Neural cell (in vitro differentiated cells): Measurements from ENCODE around the gene AGBL1. TPM values are rescaled to one million over a fixed set of nuclear protein-coding genes. Genes with fewer than 3 reads are reported as not detected.

Source experiments
- H2AFZ ChIP-seq: fragments of 200-600, 300-800 bp; sonication (generic), shearing (Covaris generic); 2 replicates; pipeline ENCODE4 v1.6.0; 2014; ENCODE audit warnings: low read depth, mild to moderate bottlenecking, antibody characterized with exemption, low read length, moderate library complexity
- H3F3A ChIP-seq: fragments of 200-600 bp; shearing (Covaris generic); 2 replicates; pipeline ENCODE4 v1.6.1; 2016; ENCODE audit warnings: mild to moderate bottlenecking, moderate library complexity, mixed read lengths, antibody characterized with exemption, low read length; ENCODE audit not compliant: insufficient read depth, poor library complexity, severe bottlenecking
- H3K27ac ChIP-seq: fragments of 200-600, 300-800 bp; sonication (generic), shearing (Covaris generic); 2 replicates; pipeline ENCODE4 v1.5.1; 2014; ENCODE audit warnings: mild to moderate bottlenecking, low read length, moderate library complexity
- H3K27me3 ChIP-seq: fragments of 300-800, 200-600 bp; sonication (generic), shearing (Covaris generic); 2 replicates; pipeline ENCODE4 v1.6.0; 2014; ENCODE audit warnings: mild to moderate bottlenecking, low read depth, low read length, moderate library complexity; ENCODE audit not compliant: insufficient read depth
- H3K36me3 ChIP-seq: fragments of 300-800, 200-600 bp; sonication (generic), shearing (Covaris generic); 2 replicates; pipeline ENCODE4 v1.5.1; 2014; ENCODE audit warnings: mild to moderate bottlenecking, antibody characterized with exemption, low read length, moderate library complexity; ENCODE audit not compliant: insufficient read depth
- H3K4me2 ChIP-seq: fragments of 300-800, 200-600 bp; sonication (generic), shearing (Covaris generic); 2 replicates; pipeline ENCODE4 v1.6.0; 2014; ENCODE audit warnings: mild to moderate bottlenecking, low read length
- H3K4me3 ChIP-seq: fragments of 300-800, 200-600 bp; sonication (generic), shearing (Covaris generic); 2 replicates; pipeline ENCODE4 v1.5.1; 2014; ENCODE audit warnings: mild to moderate bottlenecking, low read length, moderate library complexity
- H3K79me2 ChIP-seq: fragments of 200-600 bp; shearing (Covaris generic); replicated peaks from 2 replicates; pipeline ENCODE4 v1.6.0; 2014; ENCODE audit warnings: mild to moderate bottlenecking, low read length, moderate library complexity; ENCODE audit not compliant: insufficient read depth
- H3K9ac ChIP-seq: fragments of 300-800, 200-600 bp; sonication (generic), shearing (Covaris generic); 2 replicates; pipeline ENCODE4 v1.6.1; 2016; ENCODE audit warnings: mild to moderate bottlenecking, low read length, mixed read lengths
- H3K9me2 ChIP-seq: fragments of 200-600 bp; shearing (Covaris generic); 2 replicates; pipeline ENCODE4 v1.6.1; 2016; ENCODE audit warnings: mild to moderate bottlenecking, low read length, mixed read lengths; ENCODE audit not compliant: insufficient read depth
- H3K9me3 ChIP-seq: fragments of 200-600, 300-800 bp; sonication (generic), shearing (Covaris generic); 2 replicates; pipeline ENCODE4 v1.6.1; 2016; ENCODE audit warnings: mild to moderate bottlenecking, mixed run types, low read length, moderate library complexity, mixed read lengths
- H4K20me1 ChIP-seq: fragments of 200-600 bp; shearing (Covaris generic); 2 replicates; pipeline ENCODE4 v1.6.1; 2016; ENCODE audit warnings: mild to moderate bottlenecking, mixed run types; ENCODE audit not compliant: insufficient read depth
- EP300 ChIP-seq: fragments of 450-650 bp; conservative IDR thresholded peaks from 2 replicates; pipeline ENCODE4 v1.6.1; 2014; ENCODE audit warnings: antibody characterized with exemption, mild to moderate bottlenecking, moderate library complexity; ENCODE audit not compliant: poor library complexity, severe bottlenecking
- EZH2 ChIP-seq: fragments of 200-600, 300-800 bp; shearing (Covaris generic), sonication (generic); IDR thresholded peaks from 2 replicates; pipeline ENCODE4 v1.6.1; 2014; ENCODE audit warnings: antibody characterized with exemption, low read length, borderline replicate concordance, mild to moderate bottlenecking; ENCODE audit not compliant: insufficient read depth, poor library complexity, severe bottlenecking
- MXI1 ChIP-seq: fragments of 450-650 bp; conservative IDR thresholded peaks from 2 replicates; pipeline ENCODE4 v1.6.1; 2014; ENCODE audit warnings: antibody characterized with exemption, mild to moderate bottlenecking; ENCODE audit not compliant: poor library complexity, severe bottlenecking
- POLR2AphosphoS5 ChIP-seq: IDR thresholded peaks from 2 replicates; pipeline ENCODE4 v1.6.1; 2012
- RAD21 ChIP-seq: fragments of 450-650 bp; conservative IDR thresholded peaks from 2 replicates; pipeline ENCODE4 v1.6.1; 2014; ENCODE audit warnings: antibody characterized with exemption, mild to moderate bottlenecking, moderate library complexity
- SMC3 ChIP-seq: fragments of 450-650 bp; conservative IDR thresholded peaks from 2 replicates; pipeline ENCODE4 v1.6.1; 2014; ENCODE audit warnings: antibody characterized with exemption, mild to moderate bottlenecking, moderate library complexity; ENCODE audit not compliant: poor library complexity
- TAF1 ChIP-seq: IDR thresholded peaks from 2 replicates; pipeline ENCODE4 v1.6.1; 2012; ENCODE audit warnings: low read depth
- polyA plus RNA-seq: library from polyadenylated mRNA; depleted of rRNA; stranded (reverse); fragments of >200 nt; gene quantifications from 2 replicates; pipeline ENCODE4 v1.2.3, GENCODE V29; 2014
- TF ChIP-seq, protein P1 (sequence below): IDR thresholded peaks from 2 replicates; pipeline ENCODE4 v1.6.1; 2012; ENCODE audit warnings: borderline replicate concordance
- TF ChIP-seq, protein P2 (sequence below): fragments of 450-650 bp; IDR thresholded peaks from 2 replicates; pipeline ENCODE4 v1.5.1; 2014; ENCODE audit warnings: antibody characterized with exemption, mild to moderate bottlenecking, moderate library complexity; ENCODE audit not compliant: poor library complexity, severe bottlenecking

Gene AGBL1
- polyA plus RNA-seq, 1 donor from 2014 or later, result 0.12 TPM

- peak overlapping the region; percentile 57 for H3K9ac ChIP-seq
- H3K27me3 ChIP-seq, result no peaks in the 10 kb centered on the region
- H3K27ac ChIP-seq, result peak overlapping the region; percentile 94
- H3K9me2 ChIP-seq, result no peaks in the 10 kb centered on the region
- H3F3A ChIP-seq, result peaks cover 2% of the 10 kb centered on the region
- H3K36me3 ChIP-seq, result no peaks in the 10 kb centered on the region
- peak overlapping the region; percentile 4 for H3K4me2 ChIP-seq
- no peak overlapping the region for H2AFZ ChIP-seq
- H3K4me3 ChIP-seq, result peak overlapping the region; percentile 21
- peak; percentile 13 for TF ChIP-seq SMC3
- no peak for TF ChIP-seq EZH2
- TF ChIP-seq EP300, result peak; percentile 76
- peak; percentile 37 for TF ChIP-seq RAD21
- TF ChIP-seq TAF1, result no peak
- no peak for TF ChIP-seq MXI1
- peak; percentile 28 for TF ChIP-seq POLR2AphosphoS5
- TF ChIP-seq, protein P1, sequence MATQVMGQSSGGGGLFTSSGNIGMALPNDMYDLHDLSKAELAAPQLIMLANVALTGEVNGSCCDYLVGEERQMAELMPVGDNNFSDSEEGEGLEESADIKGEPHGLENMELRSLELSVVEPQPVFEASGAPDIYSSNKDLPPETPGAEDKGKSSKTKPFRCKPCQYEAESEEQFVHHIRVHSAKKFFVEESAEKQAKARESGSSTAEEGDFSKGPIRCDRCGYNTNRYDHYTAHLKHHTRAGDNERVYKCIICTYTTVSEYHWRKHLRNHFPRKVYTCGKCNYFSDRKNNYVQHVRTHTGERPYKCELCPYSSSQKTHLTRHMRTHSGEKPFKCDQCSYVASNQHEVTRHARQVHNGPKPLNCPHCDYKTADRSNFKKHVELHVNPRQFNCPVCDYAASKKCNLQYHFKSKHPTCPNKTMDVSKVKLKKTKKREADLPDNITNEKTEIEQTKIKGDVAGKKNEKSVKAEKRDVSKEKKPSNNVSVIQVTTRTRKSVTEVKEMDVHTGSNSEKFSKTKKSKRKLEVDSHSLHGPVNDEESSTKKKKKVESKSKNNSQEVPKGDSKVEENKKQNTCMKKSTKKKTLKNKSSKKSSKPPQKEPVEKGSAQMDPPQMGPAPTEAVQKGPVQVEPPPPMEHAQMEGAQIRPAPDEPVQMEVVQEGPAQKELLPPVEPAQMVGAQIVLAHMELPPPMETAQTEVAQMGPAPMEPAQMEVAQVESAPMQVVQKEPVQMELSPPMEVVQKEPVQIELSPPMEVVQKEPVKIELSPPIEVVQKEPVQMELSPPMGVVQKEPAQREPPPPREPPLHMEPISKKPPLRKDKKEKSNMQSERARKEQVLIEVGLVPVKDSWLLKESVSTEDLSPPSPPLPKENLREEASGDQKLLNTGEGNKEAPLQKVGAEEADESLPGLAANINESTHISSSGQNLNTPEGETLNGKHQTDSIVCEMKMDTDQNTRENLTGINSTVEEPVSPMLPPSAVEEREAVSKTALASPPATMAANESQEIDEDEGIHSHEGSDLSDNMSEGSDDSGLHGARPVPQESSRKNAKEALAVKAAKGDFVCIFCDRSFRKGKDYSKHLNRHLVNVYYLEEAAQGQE, result peak; percentile 97
- TF ChIP-seq, protein P2, sequence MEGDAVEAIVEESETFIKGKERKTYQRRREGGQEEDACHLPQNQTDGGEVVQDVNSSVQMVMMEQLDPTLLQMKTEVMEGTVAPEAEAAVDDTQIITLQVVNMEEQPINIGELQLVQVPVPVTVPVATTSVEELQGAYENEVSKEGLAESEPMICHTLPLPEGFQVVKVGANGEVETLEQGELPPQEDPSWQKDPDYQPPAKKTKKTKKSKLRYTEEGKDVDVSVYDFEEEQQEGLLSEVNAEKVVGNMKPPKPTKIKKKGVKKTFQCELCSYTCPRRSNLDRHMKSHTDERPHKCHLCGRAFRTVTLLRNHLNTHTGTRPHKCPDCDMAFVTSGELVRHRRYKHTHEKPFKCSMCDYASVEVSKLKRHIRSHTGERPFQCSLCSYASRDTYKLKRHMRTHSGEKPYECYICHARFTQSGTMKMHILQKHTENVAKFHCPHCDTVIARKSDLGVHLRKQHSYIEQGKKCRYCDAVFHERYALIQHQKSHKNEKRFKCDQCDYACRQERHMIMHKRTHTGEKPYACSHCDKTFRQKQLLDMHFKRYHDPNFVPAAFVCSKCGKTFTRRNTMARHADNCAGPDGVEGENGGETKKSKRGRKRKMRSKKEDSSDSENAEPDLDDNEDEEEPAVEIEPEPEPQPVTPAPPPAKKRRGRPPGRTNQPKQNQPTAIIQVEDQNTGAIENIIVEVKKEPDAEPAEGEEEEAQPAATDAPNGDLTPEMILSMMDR, result no peak
- H3K79me2 ChIP-seq, result no peaks in the 10 kb centered on the region
- H3K9me3 ChIP-seq, result no peaks in the 10 kb centered on the region
- H4K20me1 ChIP-seq, result no peaks in the 10 kb centered on the region
Measured at GRCh38 chr15:86300390-86301125, 220.9 kb downstream of the AGBL1 start.

DNA sequence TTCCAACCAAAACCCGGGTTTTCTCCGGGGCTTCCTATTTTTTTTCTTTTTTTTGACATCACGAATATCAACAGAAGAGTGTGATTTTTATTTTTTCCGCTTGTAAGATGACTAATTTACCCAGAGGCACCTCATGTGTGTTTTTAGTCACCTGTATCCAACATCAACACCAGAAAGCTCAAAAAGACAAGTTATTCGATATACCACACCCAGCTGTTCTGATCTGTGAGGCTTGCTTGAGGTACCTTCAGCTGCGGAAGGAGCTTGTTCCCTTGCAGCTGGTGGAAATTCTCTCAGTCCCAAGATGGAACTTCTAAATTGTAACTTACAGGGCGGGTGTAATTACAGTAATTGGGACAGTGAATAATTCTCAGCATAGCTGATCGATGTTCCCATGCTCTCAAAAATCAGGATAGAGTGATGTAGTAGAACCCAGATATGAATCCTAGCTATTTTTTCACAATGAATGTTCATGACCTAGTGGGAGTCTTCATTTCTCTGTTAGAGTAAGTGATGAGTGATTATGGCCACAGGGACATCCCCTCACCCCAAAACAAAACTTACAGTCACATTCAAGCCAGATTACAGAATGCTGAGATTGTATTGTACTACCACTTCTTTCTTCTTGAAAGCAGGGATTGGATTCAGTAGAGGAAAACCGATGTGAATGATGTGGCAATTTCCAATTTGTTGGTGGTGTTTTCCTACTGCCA lies 232.1 kb downstream of the AGBL1 start:
- Histone ChIP-seq H3K4me2 (no peak overlapping the region), H3F3A (no peaks in the 10 kb centered on the region), H2AFZ (no peak overlapping the region), H3K36me3 (no peaks in the 10 kb centered on the region), H3K27ac (no peak overlapping the region), H3K79me2 (no peaks in the 10 kb centered on the region), H3K27me3 (no peaks in the 10 kb centered on the region), H3K4me3 (no peak overlapping the region), H4K20me1 (no peaks in the 10 kb centered on the region), H3K9me3 (no peaks in the 10 kb centered on the region), H3K9ac (no peak overlapping the region), H3K9me2 (no peaks in the 10 kb centered on the region)
- TF ChIP-seq SMC3, result no peak
- no peak for TF ChIP-seq MXI1
- no peak for TF ChIP-seq EP300
- TF ChIP-seq, protein P1, result no peak
